Measurements from ENCODE around the gene CDC20B. TPM values are rescaled to one million over a fixed set of nuclear protein-coding genes. Genes with fewer than 3 reads are reported as not detected.

The CDC20B gene
- total and polyA plus RNA-seq, 2 of the 8 experiments (the other 6 are each of a cell fraction or from before 2014, with no cell fraction given) = 0.06 TPM; not detected in 1

- TF ChIP-seq CHD7 (IDR thresholded peaks at IDR 0.05; ENCODE audit: insufficient replicate concordance, low read length) (no peak), KDM1A (IDR thresholded peaks at IDR 0.05; ENCODE audit: borderline replicate concordance, low read length) (no peak), JUN (IDR thresholded peaks at IDR 0.05; ENCODE audit: low read depth, low read length) (no peak), MAX (IDR thresholded peaks at IDR 0.05) (no peak), SP2 (IDR thresholded peaks at IDR 0.05; ENCODE audit: low read length) (no peak), CEBPB (IDR thresholded peaks at IDR 0.05; ENCODE audit: low read depth, low read length) (no peak), HDAC2 (IDR thresholded peaks at IDR 0.05; ENCODE audit: borderline replicate concordance in 1 of 2, low read depth in 2 of 2, low read length in 2 of 2) (no peak), USF2 (IDR thresholded peaks at IDR 0.05; ENCODE audit: low read length) (no peak)
Measured at GRCh38 chr5:55113327-55113726, 59.6 kb downstream of the CDC20B start (continued).

Measured in H1 (cell line).